ENCODE measurements around the gene UBR1.

DNA sequence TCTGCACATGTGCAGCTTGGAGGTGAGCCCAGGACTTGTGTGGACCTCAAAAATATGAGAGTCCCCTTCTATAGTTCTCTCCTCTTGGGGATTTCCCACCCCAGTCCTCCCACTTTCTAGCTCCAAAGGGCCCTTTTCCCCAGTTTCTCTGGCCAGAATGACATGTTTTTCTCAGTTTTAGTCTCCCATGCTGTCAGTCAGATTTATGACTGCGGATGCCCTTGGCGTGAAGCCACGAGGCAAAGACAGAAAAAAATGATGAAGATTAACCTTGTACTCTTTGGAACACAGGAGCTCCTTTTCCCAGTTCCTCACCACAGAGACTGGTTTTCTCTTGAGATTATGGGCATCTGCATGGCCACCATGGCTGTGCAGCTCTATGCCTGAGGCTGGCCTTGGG lies 113.2 kb downstream of the UBR1 start:
- TF ChIP-seq, protein P1, sequence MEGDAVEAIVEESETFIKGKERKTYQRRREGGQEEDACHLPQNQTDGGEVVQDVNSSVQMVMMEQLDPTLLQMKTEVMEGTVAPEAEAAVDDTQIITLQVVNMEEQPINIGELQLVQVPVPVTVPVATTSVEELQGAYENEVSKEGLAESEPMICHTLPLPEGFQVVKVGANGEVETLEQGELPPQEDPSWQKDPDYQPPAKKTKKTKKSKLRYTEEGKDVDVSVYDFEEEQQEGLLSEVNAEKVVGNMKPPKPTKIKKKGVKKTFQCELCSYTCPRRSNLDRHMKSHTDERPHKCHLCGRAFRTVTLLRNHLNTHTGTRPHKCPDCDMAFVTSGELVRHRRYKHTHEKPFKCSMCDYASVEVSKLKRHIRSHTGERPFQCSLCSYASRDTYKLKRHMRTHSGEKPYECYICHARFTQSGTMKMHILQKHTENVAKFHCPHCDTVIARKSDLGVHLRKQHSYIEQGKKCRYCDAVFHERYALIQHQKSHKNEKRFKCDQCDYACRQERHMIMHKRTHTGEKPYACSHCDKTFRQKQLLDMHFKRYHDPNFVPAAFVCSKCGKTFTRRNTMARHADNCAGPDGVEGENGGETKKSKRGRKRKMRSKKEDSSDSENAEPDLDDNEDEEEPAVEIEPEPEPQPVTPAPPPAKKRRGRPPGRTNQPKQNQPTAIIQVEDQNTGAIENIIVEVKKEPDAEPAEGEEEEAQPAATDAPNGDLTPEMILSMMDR (IDR thresholded peaks at IDR 0.05): no peak
- TF ChIP-seq POLR2AphosphoS5 (IDR thresholded peaks at IDR 0.05; ENCODE audit: insufficient read depth in 1 of 2, low read depth in 1 of 2) (no peak), POLR2A (IDR thresholded peaks at IDR 0.05) (no peak)
